Adrenal gland (tissue), 12 donors: ENCODE data around the gene HSD17B12. TPM values are rescaled to one million over a fixed set of nuclear protein-coding genes. Genes with fewer than 3 reads are reported as not detected.

ENCODE experiments used
- DNase-seq, 7 donors: peaks; one replicate each; pipeline ENCODE4 v3.0.0-alpha.2; 2019 to 2020
- H3K27ac ChIP-seq, 5 donors: fragments of 200-600 bp; sonication (generic) in 4 of 5; 1 replicate in 3 of 5; 2 replicates in 2 of 5; pipeline versions ENCODE4 v1.5.1 to v1.8.0; 2016 to 2020; ENCODE audit warnings: mild to moderate bottlenecking in 1 of 5
- H3K27me3 ChIP-seq: fragments of 200-600 bp; 2 replicates; pipeline ENCODE4 v1.8.0; 2021
- H3K36me3 ChIP-seq, 2 donors: fragments of 200-600 bp; replicated peaks in 1 of 2; 1 replicate in 1 of 2; 2 replicates in 1 of 2; pipeline versions ENCODE4 v1.5.1 to v1.8.0; 2018 to 2022
- H3K4me1 ChIP-seq, 2 donors: fragments of 200-600 bp; replicated peaks in 1 of 2; 1 replicate in 1 of 2; 2 replicates in 1 of 2; pipeline versions ENCODE4 v1.5.1 to v1.8.0; 2018 to 2021
- H3K4me3 ChIP-seq, 4 donors: fragments of 200-600 bp; sonication (generic) in 3 of 4; one replicate each; pipeline ENCODE4 v1.5.1; 2016 to 2018
- H3K9me3 ChIP-seq, 3 donors: fragments of 200-600 bp; sonication (generic) in 1 of 3; replicated peaks in 1 of 3; 1 replicate in 2 of 3; 2 replicates in 1 of 3; pipeline versions ENCODE4 v1.5.1 to v1.8.0; 2016 to 2021
- CTCF ChIP-seq, 6 experiments: fragments of 450-650 bp in 4 of 6; fragments of 200-600 bp in 2 of 6; sonication (generic) in 1 of 6; IDR thresholded peaks; 1 replicate in 5 of 6; 2 replicates in 1 of 6; pipeline versions ENCODE4 v1.5.1 to v1.8.0; 2016 to 2021; ENCODE audit warnings: antibody characterized with exemption in 6 of 6, mild to moderate bottlenecking in 2 of 6, moderate library complexity in 1 of 6
- POLR2A ChIP-seq, 2 donors: fragments of 450-650 bp; IDR thresholded peaks; one replicate each; pipeline ENCODE4 v1.6.1; 2017; ENCODE audit warnings: antibody characterized with exemption in 2 of 2, mild to moderate bottlenecking in 2 of 2, moderate library complexity in 1 of 2
- WGBS, 4 donors: extraction: QIAGEN DNeasy Blood & Tissue Kit in 2 of 4; methylation state at CpG; one replicate each; pipeline versions ENCODE4 v1.1.5 to v1.1.7; 2013 to 2017; 5-methylcytosine and 5-hydroxymethylcytosine counted together
- intact Hi-C, 2 donors: fragments of 100-400 bp; cut with DNase I; formaldehyde crosslinking; loops; one replicate each; pipeline versions ENCODE4 v1.14.1 to v1.15.0; 2022 to 2023
- polyA plus RNA-seq, 3 donors: library from polyadenylated mRNA; stranded (reverse); fragments of 200-250 nt in 2 of 3; fragments of 350-450 nt in 1 of 3; fragmentation: Illumina TruSeq in 1 of 3; extraction: RNeasy Lipid Tissue Mini Kit (QIAGEN cat#74804) in 1 of 3; gene quantifications; one replicate each; pipeline ENCODE4 v1.2.3, GENCODE V29; 2013 to 2014
- total RNA-seq, 9 donors: library from RNA; depleted of rRNA in 4 of 9; stranded (reverse); fragments of >200 nt in 4 of 9; fragments of 120-200 nt in 1 of 9; fragmentation: NEBNext Ultra II Directional in 1 of 9; extraction: Animal tissue kit (Norgen Biotek cat#: 25700) in 1 of 9; gene quantifications; one replicate each; pipeline versions ENCODE4 v1.1.0 to v1.2.4, GENCODE V29; 2013 to 2023
- donor health status: healthy with polysubstance abuse.
- donor health status: Bipolar disorder and iron deficiency.
- donor health status: DM: yes; HTN: yes; CAD: no.
- donor health status: DM: no; HTN: no; CAD: no.
- donor health status: DM: no; HTN: no; CAD: no.
- donor health status: DM: yes; HTN: yes; CAD: no.

HSD17B12 gene
- total and polyA plus RNA-seq, 12 donors = 37.1 to 342 (median 94.6) TPM

- H3K9me3 ChIP-seq = no peaks in the 10 kb centered on the region
- H3K4me1 ChIP-seq = peaks cover 32 to 44% of the 10 kb centered on the region in 2 donors
- intact Hi-C loops = no loop called here
- DNase-seq = no peak
- no peak for TF ChIP-seq CTCF (IDR thresholded peaks at IDR 0.05)
- no peak for TF ChIP-seq POLR2A (IDR thresholded peaks at IDR 0.05)
- no peaks in the 10 kb centered on the region for H3K27me3 ChIP-seq
- H3K27ac ChIP-seq = peak overlapping the region in 2 of 5 donors; percentile 20 to 37
- no peaks in the 10 kb centered on the region for H3K36me3 ChIP-seq
- WGBS, 4 donors = 36 to 45% (median 39%) methylated on average over 5 of the region's 5 CpGs
- H3K4me3 ChIP-seq = peak overlapping the region in 1 of 4 donors; percentile 16
Measured at GRCh38 chr11:43736502-43737200, 56.1 kb downstream of the HSD17B12 start.

GRCh38 chr11:43737201-43737590, 56.7 kb downstream of the HSD17B12 start:
- Histone ChIP-seq H3K27ac (peak overlapping the region in 2 of 5 donors; percentile 20 to 37), H3K4me1 (peaks cover 32 to 44% of the 10 kb centered on the region in 2 donors), H3K4me3 (peak overlapping the region in 1 of 4 donors; percentile 16), H3K9me3 (no peaks in the 10 kb centered on the region), H3K36me3 (no peaks in the 10 kb centered on the region), H3K27me3 (no peaks in the 10 kb centered on the region)
- no peak for DNase-seq
- intact Hi-C loops = no loop called here
- TF ChIP-seq CTCF (IDR thresholded peaks at IDR 0.05) (no peak), POLR2A (IDR thresholded peaks at IDR 0.05) (no peak)

- intact Hi-C loops = no loop called here
- TF ChIP-seq POLR2A (IDR thresholded peaks at IDR 0.05) (no peak), CTCF (IDR thresholded peaks at IDR 0.05) (no peak)
- no peaks in the 10 kb centered on the region for H3K9me3 ChIP-seq
- H3K36me3 ChIP-seq = no peaks in the 10 kb centered on the region
- peak overlapping the region in 1 of 5 donors; percentile 48 for H3K27ac ChIP-seq
- DNase-seq = peak; percentile 22 to 62 (median 49)
- H3K27me3 ChIP-seq = no peaks in the 10 kb centered on the region
- WGBS, 4 donors = 33 to 38% (median 34%) methylated on average over 6 of the region's 6 CpGs
- H3K4me3 ChIP-seq = peak overlapping the region in 1 of 4 donors; percentile 18
- peaks cover 32 to 44% of the 10 kb centered on the region in 2 donors for H3K4me1 ChIP-seq
Measured at GRCh38 chr11:43738600-43739409, 58.3 kb downstream of the HSD17B12 start.

GRCh38 chr11:43746670-43747069, 66.1 kb downstream of the HSD17B12 start:
- Histone ChIP-seq H3K9me3 (no peaks in the 10 kb centered on the region), H3K4me1 (no peaks in the 10 kb centered on the region), H3K27me3 (no peaks in the 10 kb centered on the region), H3K27ac (no peak overlapping the region), H3K4me3 (no peak overlapping the region), H3K36me3 (no peaks in the 10 kb centered on the region)
- WGBS, 4 donors = 86 to 95% (median 86%) methylated on average over 3 of the region's 3 CpGs
- no peak for DNase-seq
- no peak for TF ChIP-seq CTCF (IDR thresholded peaks at IDR 0.05)
- TF ChIP-seq POLR2A (IDR thresholded peaks at IDR 0.05) = no peak
- intact Hi-C loops = no loop called here
